Measurements from ENCODE around the gene E2F8.

Gene E2F8

GRCh38 chr11:19225581-19225980, 15.2 kb downstream of the E2F8 start:
- FAIRE-seq: no peak
- no peak for DNase-seq (ENCODE audit: insufficient read length, low spot score)

- FAIRE-seq: no peak
- DNase-seq (ENCODE audit: insufficient read length, low spot score): no peak
These were observed 15.6 kb downstream of the E2F8 start for GRCh38 chr11:19225123-19225522.

- no peak for DNase-seq (ENCODE audit: insufficient read length, low spot score)
- no peak for FAIRE-seq
These were observed 19.6 kb downstream of the E2F8 start for GRCh38 chr11:19220903-19221724.

DNA sequence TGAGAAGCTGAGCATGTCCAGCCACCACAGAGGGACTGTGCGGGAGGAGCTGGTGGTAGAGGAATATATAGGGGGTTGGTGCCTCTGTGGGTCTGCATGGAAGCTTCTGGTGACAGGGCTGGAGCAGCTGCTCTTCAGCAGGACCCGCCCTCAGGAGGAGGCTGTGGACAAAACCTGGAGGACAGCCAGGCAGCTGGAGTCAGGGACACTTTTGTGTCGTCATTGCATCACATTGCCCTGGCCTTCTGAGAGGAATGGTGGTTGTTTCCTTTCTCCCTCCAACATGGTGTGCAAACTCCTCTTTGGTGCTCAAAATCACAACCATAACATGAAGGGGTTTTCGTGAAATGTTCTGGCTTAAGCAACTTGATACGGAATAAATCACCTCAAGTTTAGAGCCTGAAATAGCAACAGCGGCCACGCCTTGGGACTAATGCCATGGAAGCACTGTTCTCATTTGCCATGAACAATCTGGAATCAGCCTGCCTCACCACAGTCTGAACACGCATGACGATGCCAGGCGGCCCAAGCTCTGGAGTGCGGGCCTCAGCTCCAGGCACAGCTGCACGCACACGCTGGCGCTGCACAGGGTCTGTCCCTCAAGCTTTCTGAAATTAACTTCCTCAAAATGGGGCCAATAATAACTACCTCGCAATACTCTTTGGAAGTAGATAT, 21.8 kb downstream of the E2F8 start:
- FAIRE-seq (no peak), DNase-seq (ENCODE audit: insufficient read length, low spot score) (no peak)

- FAIRE-seq: no peak
- no peak for DNase-seq (ENCODE audit: insufficient read length, low spot score)
These were observed 22.5 kb downstream of the E2F8 start for GRCh38 chr11:19218216-19218615.

DNA sequence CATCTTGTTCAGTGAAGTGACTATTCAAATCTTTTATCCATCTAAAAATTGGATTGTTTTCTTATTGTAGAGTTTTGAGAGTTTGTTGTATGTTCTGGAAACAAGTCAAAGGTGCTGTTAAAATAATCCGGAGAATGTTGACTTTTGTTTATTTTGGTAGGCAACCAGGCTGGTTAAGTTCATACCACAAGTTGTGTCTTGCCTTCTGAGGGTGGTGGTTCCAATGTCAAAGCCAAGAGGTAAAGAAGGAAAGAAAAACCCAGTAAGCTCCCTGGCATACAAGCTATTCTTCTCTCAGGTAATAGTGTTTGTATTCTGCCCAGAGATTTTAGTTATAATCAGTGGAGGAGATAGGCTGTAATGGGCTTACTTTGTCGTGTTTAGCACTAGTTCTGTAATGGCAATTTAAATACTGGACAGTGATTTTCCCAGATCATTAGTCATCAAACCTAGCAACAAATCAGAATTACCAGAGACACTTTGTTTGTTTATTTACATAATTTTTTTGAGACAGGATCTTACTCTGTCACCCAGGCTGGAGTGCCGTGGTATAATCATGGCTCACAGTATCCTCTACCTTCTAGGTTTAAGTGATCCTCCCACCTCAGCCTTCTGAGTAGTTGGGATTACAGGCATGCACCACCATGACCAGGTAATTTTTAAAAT, 23.9 kb downstream of the E2F8 start:
- FAIRE-seq (no peak), DNase-seq (ENCODE audit: insufficient read length, low spot score) (no peak)

GRCh38 chr11:19216021-19216420, 24.7 kb downstream of the E2F8 start:
- FAIRE-seq (no peak), DNase-seq (ENCODE audit: insufficient read length, low spot score) (no peak)

DNA sequence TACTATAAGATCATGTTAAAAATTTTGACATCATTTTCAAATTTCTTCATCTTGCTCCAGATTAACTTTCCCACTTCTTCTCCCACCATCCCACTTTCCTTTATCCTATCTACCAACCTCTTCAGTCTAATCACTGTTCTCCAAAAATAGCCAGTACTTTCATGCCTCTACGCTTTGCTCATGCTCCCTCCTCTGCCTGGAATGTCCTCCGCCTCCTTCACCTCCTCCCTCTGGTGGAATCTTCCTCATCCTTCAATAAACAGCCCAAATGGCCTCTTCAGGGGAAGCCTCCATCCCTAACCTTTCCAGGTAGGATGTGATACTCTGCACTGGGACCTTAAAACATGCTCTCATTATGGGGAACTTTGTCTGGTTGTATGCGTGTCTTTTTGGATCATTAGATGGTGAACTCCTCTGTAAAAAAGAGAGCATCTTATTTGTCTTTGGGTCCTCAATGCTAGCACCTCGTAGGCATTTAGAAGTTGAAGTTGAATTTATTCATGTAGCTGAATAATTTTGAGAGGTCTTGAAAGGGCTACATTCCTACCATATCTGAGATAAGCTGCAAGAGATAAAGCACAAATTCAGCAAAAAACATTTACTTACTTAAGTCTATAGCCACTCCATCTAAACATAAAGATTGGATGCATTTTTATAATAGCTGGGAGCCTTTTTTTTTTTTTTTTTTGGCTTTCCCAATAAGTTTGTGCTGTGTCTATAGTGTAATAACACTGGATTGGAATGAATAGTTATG, 31.0 kb downstream of the E2F8 start:
- no peak for DNase-seq (ENCODE audit: insufficient read length, low spot score)
- FAIRE-seq: no peak

DNA sequence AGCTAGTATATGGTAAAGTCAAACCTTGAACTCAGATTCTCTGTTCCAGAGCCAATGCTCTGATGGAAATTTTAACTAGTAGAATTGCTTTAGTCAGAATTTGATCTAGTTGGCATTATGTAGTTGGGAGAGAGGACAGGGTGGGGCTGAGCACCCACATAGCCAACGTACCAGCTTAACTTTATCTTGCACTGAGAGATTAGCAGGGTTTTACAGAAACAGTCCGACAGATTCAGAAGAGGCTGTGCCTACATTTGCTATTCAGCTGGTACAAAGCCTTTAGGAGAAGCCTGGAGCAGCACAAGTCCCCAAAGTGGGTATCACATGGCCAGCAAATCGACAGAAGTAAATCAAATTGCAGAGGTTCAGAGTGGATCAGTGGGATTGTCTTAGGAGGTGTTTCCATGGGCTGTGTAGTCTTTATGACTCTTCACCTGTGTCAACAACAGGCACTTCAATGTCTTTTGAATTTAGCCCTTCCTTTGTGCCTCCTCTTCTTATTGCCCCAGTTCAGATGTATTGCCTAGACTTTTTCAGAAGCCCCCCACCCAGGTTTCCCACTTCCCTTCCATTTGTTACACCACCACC, 31.7 kb downstream of the E2F8 start:
- FAIRE-seq: no peak

DNA sequence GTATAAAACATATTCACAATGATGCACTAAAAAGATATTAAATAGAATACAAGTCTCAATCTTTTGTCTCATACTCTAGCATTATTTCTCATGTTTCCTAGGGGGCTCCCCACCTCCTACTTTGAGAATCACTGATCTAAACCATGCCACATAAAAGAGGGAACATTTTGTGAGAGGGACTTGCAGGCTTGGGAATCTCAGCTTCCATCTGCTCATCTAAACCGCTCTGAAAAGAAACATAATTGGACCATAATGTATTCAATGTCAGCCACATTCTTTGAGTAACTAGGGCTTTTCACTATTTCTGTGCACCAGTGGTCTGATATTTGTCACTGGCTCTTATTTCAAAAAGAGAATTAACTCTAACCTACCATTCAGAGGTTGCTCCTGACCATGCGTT, 32.6 kb downstream of the E2F8 start:
- no peak for FAIRE-seq
- DNase-seq (ENCODE audit: insufficient read length, low spot score): no peak

More for the DNA sequence above, 31.7 kb downstream of the E2F8 start:
- DNase-seq (ENCODE audit: insufficient read length, low spot score): no peak

- FAIRE-seq (no peak), DNase-seq (ENCODE audit: insufficient read length, low spot score) (no peak)
These were observed 35.9 kb downstream of the E2F8 start for GRCh38 chr11:19204836-19205235.

GRCh38 chr11:19201737-19202605, 38.8 kb downstream of the E2F8 start, which contains the start of gene CSRP3:
TSS of gene CSRP3 (minus strand) at chr11:19201983. CDS start at chr11:19192448, 9,535 bp downstream.
- FAIRE-seq: no peak
- DNase-seq (ENCODE audit: insufficient read length, low spot score): no peak

DNA sequence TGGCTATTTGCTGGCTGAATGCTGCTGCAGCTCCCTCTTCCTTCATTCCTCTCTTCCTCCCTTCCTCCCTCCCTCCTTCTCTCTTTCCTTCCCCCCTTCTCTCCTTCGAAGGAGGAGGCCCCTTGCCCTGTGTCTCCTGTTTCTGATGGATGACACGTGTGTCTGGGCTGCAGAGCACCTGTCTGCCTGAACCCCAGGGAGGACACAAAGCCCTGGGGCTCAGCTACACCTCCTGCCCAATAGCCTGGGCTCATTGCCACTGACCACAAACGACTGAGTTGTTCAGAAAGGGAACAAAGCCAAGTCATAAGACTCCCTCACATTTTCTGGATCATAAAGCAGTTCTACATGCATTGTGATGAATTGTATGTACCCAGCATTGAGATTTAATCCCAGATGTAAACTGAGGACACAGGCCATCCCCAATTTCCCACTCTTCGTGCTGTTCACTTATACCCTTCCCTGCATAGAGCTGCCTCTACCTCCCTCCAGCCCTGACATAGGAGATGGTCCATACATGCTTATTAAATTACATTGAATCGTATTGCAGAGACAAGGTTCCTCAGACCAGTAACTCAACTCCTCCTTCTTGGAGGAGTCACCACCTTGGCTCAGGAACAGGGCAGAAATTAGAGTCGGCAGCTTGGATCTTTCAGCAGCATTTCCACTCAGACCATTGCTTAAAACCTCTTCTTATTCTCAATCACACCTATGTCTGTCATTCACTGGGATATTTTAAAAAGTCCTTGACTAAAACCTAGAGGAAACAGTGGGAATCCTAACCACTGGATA, 40.1 kb downstream of the E2F8 start:
- no peak for FAIRE-seq
- no peak for DNase-seq (ENCODE audit: insufficient read length, low spot score)

GRCh38 chr11:19199771-19200170, 41.0 kb downstream of the E2F8 start:
- DNase-seq (ENCODE audit: insufficient read length, low spot score): no peak

DNA sequence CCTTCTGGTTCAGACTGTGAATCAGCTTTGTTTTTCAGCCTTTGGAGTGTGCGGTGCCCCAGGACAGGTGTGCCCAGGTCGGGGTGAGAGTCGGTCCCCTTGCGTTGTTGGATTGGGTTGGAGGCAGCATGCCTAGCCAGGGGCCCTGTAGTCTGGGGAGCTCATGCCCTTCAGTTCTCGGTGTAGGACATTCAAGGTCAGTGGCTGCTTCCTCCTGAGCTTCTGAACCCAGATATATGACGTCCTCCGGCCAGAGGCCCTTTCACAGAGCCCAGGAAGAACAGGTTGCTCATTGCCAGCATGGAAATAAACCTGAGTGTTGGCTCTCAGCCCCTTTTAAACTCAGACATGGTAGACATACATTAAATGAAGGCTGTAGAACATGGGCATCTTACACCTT, 41.7 kb downstream of the E2F8 start:
- DNase-seq (ENCODE audit: insufficient read length, low spot score) (no peak), FAIRE-seq (no peak)

More at GRCh38 chr11:19199771-19200170, 41.0 kb downstream of the E2F8 start:
- FAIRE-seq: no peak

GRCh38 chr11:19196432-19196831, 44.3 kb downstream of the E2F8 start:
- no peak for FAIRE-seq

GRCh38 chr11:19194620-19195308, 46.0 kb downstream of the E2F8 start:
- FAIRE-seq (no peak), DNase-seq (ENCODE audit: insufficient read length, low spot score) (no peak)

More at GRCh38 chr11:19196432-19196831, 44.3 kb downstream of the E2F8 start:
- DNase-seq (ENCODE audit: insufficient read length, low spot score): no peak

DNA sequence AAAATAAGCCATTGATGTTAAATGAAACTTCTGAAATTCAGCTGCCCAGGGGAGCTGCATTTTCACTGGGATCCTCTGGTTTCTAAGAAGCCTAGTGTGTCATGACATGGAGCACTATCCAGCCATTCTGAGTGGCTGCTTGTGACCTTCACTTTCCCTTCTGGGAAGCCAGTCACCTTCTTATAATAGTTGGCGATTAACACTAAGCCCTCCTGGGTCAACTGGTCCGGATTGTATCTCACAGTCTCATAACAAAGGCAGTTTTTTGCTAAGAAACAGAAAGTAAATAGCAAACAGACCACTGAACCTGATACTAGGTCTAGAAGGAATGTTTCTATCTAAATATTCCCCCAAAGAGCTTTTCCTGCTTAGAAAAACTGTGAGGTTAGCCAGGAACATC, 46.8 kb downstream of the E2F8 start:
- DNase-seq (ENCODE audit: insufficient read length, low spot score) (no peak), FAIRE-seq (no peak)

All from GM19239 (cell line).